Chondrocyte (in vitro differentiated cells): Measurements from ENCODE around the gene RGS18. TPM values are rescaled to one million over a fixed set of nuclear protein-coding genes. Genes with fewer than 3 reads are reported as not detected.
"Not testable (repeated sequence)": the region's sequence is repeated elsewhere in the genome, so short reads cannot be mapped to it uniquely, and the experiment has no call there.

ENCODE experiments used
- DNase-seq: peaks from one replicate; pipeline ENCODE4 v3.0.0; 2021; ENCODE audit warnings: mixed read lengths, low spot score
- H3K27ac Mint-ChIP-seq: one replicate; pipeline ENCODE4 v1.8.0; 2021; ENCODE audit warnings: mild to moderate bottlenecking, moderate library complexity, mixed read lengths; ENCODE audit not compliant: unreplicated experiment
- H3K27me3 Mint-ChIP-seq: 2 replicates; pipeline ENCODE4 v1.8.0; 2021; ENCODE audit warnings: low read depth, mixed read lengths
- H3K36me3 Mint-ChIP-seq: 2 replicates; pipeline ENCODE4 v1.8.0; 2021; ENCODE audit warnings: low read depth, mixed read lengths
- H3K4me1 Mint-ChIP-seq: 2 replicates; pipeline ENCODE4 v1.8.0; 2021; ENCODE audit warnings: low read depth, mild to moderate bottlenecking, mixed read lengths
- H3K4me3 Mint-ChIP-seq: one replicate; pipeline ENCODE4 v1.8.0; 2021; ENCODE audit warnings: mild to moderate bottlenecking, moderate library complexity, mixed read lengths; ENCODE audit not compliant: unreplicated experiment
- H3K9me3 Mint-ChIP-seq: 2 replicates; pipeline ENCODE4 v1.8.0; 2021; ENCODE audit warnings: low read depth, mixed read lengths
- total RNA-seq: library from RNA; stranded (reverse); gene quantifications from 3 replicates; pipeline ENCODE4 v1.2.1, GENCODE V29; 2021
- TF ChIP-seq, protein P1 (sequence below): fragments of 200-600 bp; sonication (generic); IDR thresholded peaks from 2 replicates; pipeline ENCODE4 v1.5.0; 2021; ENCODE audit warnings: antibody characterized with exemption, mild to moderate bottlenecking, moderate library complexity

The RGS18 gene
- total RNA-seq, 1 donor from 2014 or later: not detected

DNA sequence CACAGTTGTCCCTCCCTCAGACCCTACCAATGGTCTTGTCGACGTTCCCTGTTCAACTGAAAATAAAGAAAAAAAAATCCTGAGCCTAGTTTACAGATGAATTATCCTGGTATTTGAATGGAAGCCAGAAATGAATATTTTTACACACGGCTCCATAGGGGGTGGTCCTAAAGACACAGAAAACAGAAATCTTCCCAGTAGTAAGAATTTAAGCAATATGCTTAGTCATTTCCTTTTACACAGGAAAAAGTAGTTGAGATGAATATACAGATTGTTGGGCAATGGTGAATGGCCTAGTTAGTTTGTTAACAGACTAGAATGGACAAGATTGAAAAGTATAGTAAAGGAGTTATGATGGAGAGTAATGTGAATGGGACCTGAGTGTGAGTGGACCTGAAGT is 67.4 kb downstream of the RGS18 start:
- Mint-ChIP-seq H3K9me3 (peaks cover 24% of the 10 kb centered on the region), H3K4me3 (no peak overlapping the region), H3K4me1 (peaks cover 9% of the 10 kb centered on the region), H3K27me3 (no peaks in the 10 kb centered on the region), H3K27ac (peak overlapping the region; percentile 5), H3K36me3 (no peaks in the 10 kb centered on the region)
- TF ChIP-seq, protein P1, sequence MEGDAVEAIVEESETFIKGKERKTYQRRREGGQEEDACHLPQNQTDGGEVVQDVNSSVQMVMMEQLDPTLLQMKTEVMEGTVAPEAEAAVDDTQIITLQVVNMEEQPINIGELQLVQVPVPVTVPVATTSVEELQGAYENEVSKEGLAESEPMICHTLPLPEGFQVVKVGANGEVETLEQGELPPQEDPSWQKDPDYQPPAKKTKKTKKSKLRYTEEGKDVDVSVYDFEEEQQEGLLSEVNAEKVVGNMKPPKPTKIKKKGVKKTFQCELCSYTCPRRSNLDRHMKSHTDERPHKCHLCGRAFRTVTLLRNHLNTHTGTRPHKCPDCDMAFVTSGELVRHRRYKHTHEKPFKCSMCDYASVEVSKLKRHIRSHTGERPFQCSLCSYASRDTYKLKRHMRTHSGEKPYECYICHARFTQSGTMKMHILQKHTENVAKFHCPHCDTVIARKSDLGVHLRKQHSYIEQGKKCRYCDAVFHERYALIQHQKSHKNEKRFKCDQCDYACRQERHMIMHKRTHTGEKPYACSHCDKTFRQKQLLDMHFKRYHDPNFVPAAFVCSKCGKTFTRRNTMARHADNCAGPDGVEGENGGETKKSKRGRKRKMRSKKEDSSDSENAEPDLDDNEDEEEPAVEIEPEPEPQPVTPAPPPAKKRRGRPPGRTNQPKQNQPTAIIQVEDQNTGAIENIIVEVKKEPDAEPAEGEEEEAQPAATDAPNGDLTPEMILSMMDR: no peak
- no peak for DNase-seq

DNA sequence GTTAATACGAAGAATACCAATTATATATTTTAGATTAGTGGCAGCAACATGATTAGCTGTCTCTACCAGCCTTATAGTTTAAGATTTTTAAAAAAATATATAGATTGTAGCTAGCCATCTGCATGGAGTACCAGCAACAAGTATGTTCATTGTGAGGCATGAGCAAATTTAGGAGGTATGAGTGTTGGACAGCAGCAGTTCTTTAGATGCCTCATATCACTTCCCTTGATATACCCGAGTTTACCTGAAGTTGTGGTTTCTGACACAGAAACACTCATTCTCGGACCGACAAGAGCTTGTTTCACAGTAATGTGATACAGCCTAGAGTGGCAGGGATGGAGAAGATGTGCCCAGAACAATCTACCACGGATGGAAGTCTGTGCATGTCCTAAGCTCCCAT is 69.1 kb downstream of the RGS18 start:
- TF ChIP-seq, protein P1: no peak
- Mint-ChIP-seq H3K4me3 (no peak overlapping the region), H3K4me1 (peaks cover 9% of the 10 kb centered on the region), H3K36me3 (no peaks in the 10 kb centered on the region), H3K27me3 (no peaks in the 10 kb centered on the region), H3K9me3 (peaks cover 11% of the 10 kb centered on the region), H3K27ac (no peak overlapping the region)
- no peak for DNase-seq

DNA sequence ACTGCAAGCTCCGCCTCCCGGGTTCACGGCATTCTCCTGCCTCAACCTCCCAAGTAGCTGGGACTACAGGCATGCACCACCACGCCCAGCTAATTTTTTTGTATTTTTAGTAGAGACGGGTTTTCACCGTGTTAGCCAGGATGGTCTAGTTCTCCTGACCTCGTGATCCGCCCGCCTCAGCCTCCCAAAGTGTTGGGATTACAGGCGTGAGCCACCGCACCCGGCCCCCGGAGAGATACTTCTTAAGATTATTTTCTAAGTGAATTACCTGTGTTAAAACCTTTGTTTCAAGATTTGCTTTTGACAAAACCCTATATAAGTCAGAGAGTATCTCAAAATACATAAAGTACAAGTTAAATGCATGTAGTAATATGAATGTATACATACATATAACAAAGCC is 69.7 kb downstream of the RGS18 start:
- not testable (repeated sequence) for H3K27me3 Mint-ChIP-seq, H3K4me1 Mint-ChIP-seq, DNase-seq, H3K4me3 Mint-ChIP-seq, H3K27ac Mint-ChIP-seq, H3K36me3 Mint-ChIP-seq
- H3K9me3 Mint-ChIP-seq: peaks cover 11% of the 10 kb centered on the region

DNA sequence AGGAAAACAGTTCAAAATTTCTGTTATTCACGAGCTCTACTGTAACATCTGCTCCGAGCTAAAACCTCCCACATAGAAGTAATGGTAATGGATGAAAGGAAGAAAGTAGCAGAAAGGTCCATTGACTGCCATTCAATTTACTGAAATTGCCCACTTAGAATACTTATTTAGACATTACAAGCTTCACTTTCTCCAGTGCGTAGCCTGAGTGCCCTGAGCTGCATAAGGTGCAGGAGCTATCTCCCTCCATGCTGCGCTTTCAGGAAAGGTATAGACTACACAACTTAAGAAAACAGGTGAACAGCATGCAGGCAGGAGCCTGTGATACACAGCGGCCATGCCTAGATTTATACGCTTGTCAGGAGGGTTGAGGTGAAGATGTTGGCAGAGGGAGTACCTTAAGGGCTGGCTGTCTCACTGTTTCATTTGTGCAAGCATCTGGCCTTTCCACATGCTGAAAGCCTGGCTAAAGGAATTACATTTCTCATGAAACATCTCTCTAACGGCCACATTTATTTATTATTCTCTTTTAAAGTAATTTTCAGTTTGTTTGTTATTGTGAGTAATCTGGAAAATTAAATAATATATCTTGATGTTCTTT is 74.7 kb downstream of the RGS18 start:
- Mint-ChIP-seq H3K9me3 (no peaks in the 10 kb centered on the region), H3K27me3 (no peaks in the 10 kb centered on the region), H3K27ac (no peak overlapping the region), H3K36me3 (no peaks in the 10 kb centered on the region), H3K4me1 (no peaks in the 10 kb centered on the region), H3K4me3 (no peak overlapping the region)
- no peak for DNase-seq
- TF ChIP-seq, protein P1: no peak

DNA sequence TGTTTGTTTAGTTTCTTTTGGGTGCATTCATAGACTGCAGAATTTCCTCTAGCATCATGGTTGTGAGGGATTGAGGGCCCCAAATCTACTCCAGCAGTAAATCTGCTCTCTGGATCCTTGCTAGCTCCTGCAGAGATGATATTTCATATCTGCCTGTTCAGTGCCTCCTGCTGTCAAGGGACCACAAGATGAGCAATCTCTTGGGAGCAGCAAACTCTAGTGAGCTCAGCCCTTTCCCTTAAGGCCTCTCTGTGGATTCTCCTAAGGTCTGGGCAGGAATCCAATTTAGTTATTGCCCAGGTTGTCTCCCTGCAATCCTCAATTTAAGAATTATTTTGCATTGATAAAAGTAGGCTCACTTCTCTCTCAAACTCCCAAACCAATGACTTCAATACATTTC is 76.9 kb downstream of the RGS18 start:
- no peak for DNase-seq
- Mint-ChIP-seq H3K27ac (no peak overlapping the region), H3K36me3 (no peaks in the 10 kb centered on the region), H3K27me3 (no peaks in the 10 kb centered on the region), H3K4me3 (no peak overlapping the region), H3K4me1 (no peaks in the 10 kb centered on the region), H3K9me3 (no peaks in the 10 kb centered on the region)
- TF ChIP-seq, protein P1: no peak

Other genes starting within 250 kb of the RGS18 start
- not detected in 3 replicates for gene RGS21, start 158.5 kb downstream of the RGS18 start, total RNA-seq